Breast epithelium (tissue), 3 donors: ENCODE measurements around the gene PSMC4.

ENCODE experiments used
- POLR2A ChIP-seq: fragments of 450-650 bp; IDR thresholded peaks from one replicate; pipeline ENCODE4 v1.6.1; 2016; ENCODE audit warnings: antibody characterized with exemption, mild to moderate bottlenecking, moderate library complexity
- TF ChIP-seq, protein P1 (sequence below), 3 donors: fragments of 450-650 bp; IDR thresholded peaks; one replicate each; pipeline ENCODE4 v1.5.1; 2016 to 2017; ENCODE audit warnings: antibody characterized with exemption in 3 of 3, mild to moderate bottlenecking in 3 of 3, moderate library complexity in 3 of 3

- TF ChIP-seq, protein P1, sequence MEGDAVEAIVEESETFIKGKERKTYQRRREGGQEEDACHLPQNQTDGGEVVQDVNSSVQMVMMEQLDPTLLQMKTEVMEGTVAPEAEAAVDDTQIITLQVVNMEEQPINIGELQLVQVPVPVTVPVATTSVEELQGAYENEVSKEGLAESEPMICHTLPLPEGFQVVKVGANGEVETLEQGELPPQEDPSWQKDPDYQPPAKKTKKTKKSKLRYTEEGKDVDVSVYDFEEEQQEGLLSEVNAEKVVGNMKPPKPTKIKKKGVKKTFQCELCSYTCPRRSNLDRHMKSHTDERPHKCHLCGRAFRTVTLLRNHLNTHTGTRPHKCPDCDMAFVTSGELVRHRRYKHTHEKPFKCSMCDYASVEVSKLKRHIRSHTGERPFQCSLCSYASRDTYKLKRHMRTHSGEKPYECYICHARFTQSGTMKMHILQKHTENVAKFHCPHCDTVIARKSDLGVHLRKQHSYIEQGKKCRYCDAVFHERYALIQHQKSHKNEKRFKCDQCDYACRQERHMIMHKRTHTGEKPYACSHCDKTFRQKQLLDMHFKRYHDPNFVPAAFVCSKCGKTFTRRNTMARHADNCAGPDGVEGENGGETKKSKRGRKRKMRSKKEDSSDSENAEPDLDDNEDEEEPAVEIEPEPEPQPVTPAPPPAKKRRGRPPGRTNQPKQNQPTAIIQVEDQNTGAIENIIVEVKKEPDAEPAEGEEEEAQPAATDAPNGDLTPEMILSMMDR (IDR thresholded peaks at IDR 0.05), result no peak
- no peak for TF ChIP-seq POLR2A
Observed at GRCh38 chr19:40005691-40006272, 34.8 kb downstream of the PSMC4 start.
